Natural killer cell (primary cell): ENCODE results near the gene STRN. TPM values are rescaled to one million over a fixed set of nuclear protein-coding genes. Genes with fewer than 3 reads are reported as not detected.
"Not testable (repeated sequence)": the region's sequence is repeated elsewhere in the genome, so short reads cannot be mapped to it uniquely, and the experiment has no call there.

Source experiments
- ATAC-seq, 3 donors: fragments of 150-1000 bp in 2 of 3; fragments of 200-7000 bp in 1 of 3; cut with Tn5 transposase; 1 replicate in 1 of 3; 2 replicates in 2 of 3; pipeline ENCODE4 v1.10.0; 2021; ENCODE audit warnings: mild to moderate bottlenecking in 2 of 3, moderate library complexity in 2 of 3
- DNase-seq, 2 donors: peaks; one replicate each; pipeline versions ENCODE4 v3.0.0 to v3.0.0-alpha.2; 2013 to 2021; ENCODE audit warnings: mixed read lengths in 1 of 2
- H3K27ac ChIP-seq: one replicate; pipeline ENCODE4 v1.5.1; 2013; ENCODE audit warnings: mild to moderate bottlenecking, low read length
- H3K27me3 ChIP-seq: one replicate; pipeline ENCODE4 v1.6.1; 2013; ENCODE audit warnings: low read length; ENCODE audit not compliant: control insufficient read depth, insufficient read depth
- H3K36me3 ChIP-seq: one replicate; pipeline ENCODE4 v1.6.1; 2013; ENCODE audit warnings: low read length; ENCODE audit not compliant: control insufficient read depth, insufficient read depth
- H3K4me1 ChIP-seq: one replicate; pipeline ENCODE4 v1.6.1; 2013; ENCODE audit warnings: low read length; ENCODE audit not compliant: control insufficient read depth, insufficient read depth
- H3K4me3 ChIP-seq: one replicate; pipeline ENCODE4 v1.5.1; 2013; ENCODE audit warnings: low read length
- H3K9me3 ChIP-seq: one replicate; pipeline ENCODE4 v1.6.1; 2013; ENCODE audit warnings: low read length; ENCODE audit not compliant: control insufficient read depth, insufficient read depth
- H3K27ac Mint-ChIP-seq, 2 donors: one replicate each; pipeline ENCODE4 v1.8.0; 2022; ENCODE audit warnings: mild to moderate bottlenecking in 2 of 2, mixed read lengths in 2 of 2, moderate library complexity in 1 of 2
- H3K27me3 Mint-ChIP-seq, 2 donors: one replicate each; pipeline ENCODE4 v1.8.0; 2022; ENCODE audit warnings: low read depth in 2 of 2, mixed read lengths in 2 of 2
- H3K36me3 Mint-ChIP-seq: one replicate; pipeline ENCODE4 v1.8.0; 2022; ENCODE audit warnings: mixed read lengths
- H3K4me1 Mint-ChIP-seq, 2 donors: one replicate each; pipeline ENCODE4 v1.8.0; 2022; ENCODE audit warnings: mixed read lengths in 2 of 2
- H3K4me3 Mint-ChIP-seq: one replicate; pipeline ENCODE4 v1.8.0; 2022; ENCODE audit warnings: mild to moderate bottlenecking, moderate library complexity, mixed read lengths
- H3K9me3 Mint-ChIP-seq, 2 donors: one replicate each; pipeline ENCODE4 v1.8.0; 2022; ENCODE audit warnings: mixed read lengths in 2 of 2
- CTCF ChIP-seq: fragments of 200-600 bp; IDR thresholded peaks from one replicate; pipeline ENCODE4 v1.8.0; 2022; ENCODE audit warnings: antibody characterized with exemption
- WGBS: methylation state at CpG from one replicate; pipeline ENCODE4 v1.1.7; 2013; ENCODE audit warnings: missing lambda C conversion rate; ENCODE audit not compliant: insufficient coverage; 5-methylcytosine and 5-hydroxymethylcytosine counted together
- intact Hi-C: fragments of 100-400 bp; cut with micrococcal nuclease; formaldehyde crosslinking; loops from one replicate; pipeline ENCODE4 v1.14.2; 2022
- total RNA-seq, 4 donors: library from RNA; stranded (reverse); fragments of 120-200 nt in 1 of 4; gene quantifications; one replicate each; pipeline versions ENCODE4 v1.2.3 to v1.2.4, GENCODE V29; 2013 to 2022

Gene STRN
- total RNA-seq, 3 donors from 2014 or later (not counting 1 experiment from before 2014, with no cell fraction given), result 43.1 to 49.9 (median 43.4) TPM

GRCh38 chr2:36831185-36831584 lies 135.2 kb downstream of the STRN start:
- Mint-ChIP-seq H3K4me3 (no peak overlapping the region), H3K27me3 (no peaks in the 10 kb centered on the region), H3K27ac (no peak overlapping the region), H3K4me1 (peaks cover 11 to 14% of the 10 kb centered on the region in 2 donors), H3K9me3 (no peaks in the 10 kb centered on the region), H3K36me3 (no peaks in the 10 kb centered on the region)
- TF ChIP-seq CTCF, result no peak
- Histone ChIP-seq H3K27ac (no peak overlapping the region), H3K4me1 (peaks cover 3% of the 10 kb centered on the region), H3K4me3 (no peak overlapping the region), H3K9me3 (no peaks in the 10 kb centered on the region), H3K27me3 (no peaks in the 10 kb centered on the region), H3K36me3 (no peaks in the 10 kb centered on the region)
- WGBS, result 94% methylated on average over 1 of the region's 1 CpG
- intact Hi-C loops, result loop anchor here (10.0 kb wide), 1 partner anchor 46 kb away; no protein-coding TSS in a partner anchor
- ATAC-seq (no peak), DNase-seq (no peak)

- not testable (repeated sequence) for H3K4me3 Mint-ChIP-seq, H3K4me1 Mint-ChIP-seq
These were observed 141.7 kb downstream of the STRN start for GRCh38 chr2:36824683-36825082.

GRCh38 chr2:36824273-36824672 lies 142.1 kb downstream of the STRN start:
- intact Hi-C loops, result no loop called here

More at GRCh38 chr2:36824683-36825082, 141.7 kb downstream of the STRN start:
- H3K9me3 ChIP-seq, H3K36me3 ChIP-seq, intact Hi-C loops, H3K4me1 ChIP-seq, DNase-seq, H3K36me3 Mint-ChIP-seq, H3K27ac ChIP-seq, H3K27me3 Mint-ChIP-seq, H3K9me3 Mint-ChIP-seq, ATAC-seq, H3K27me3 ChIP-seq, H3K27ac Mint-ChIP-seq, H3K4me3 ChIP-seq: not testable (repeated sequence)
- WGBS, result 84% methylated on average over 2 of the region's 2 CpGs

GRCh38 chr2:36823862-36824261 lies 142.5 kb downstream of the STRN start:
- Histone ChIP-seq H3K9me3 (no peaks in the 10 kb centered on the region), H3K27me3 (no peaks in the 10 kb centered on the region), H3K4me3 (no peak overlapping the region), H3K4me1 (no peaks in the 10 kb centered on the region), H3K27ac (no peak overlapping the region), H3K36me3 (no peaks in the 10 kb centered on the region)
- Mint-ChIP-seq H3K4me3 (no peak overlapping the region), H3K4me1 (peaks cover 0 to 11% of the 10 kb centered on the region in 2 donors), H3K9me3 (no peaks in the 10 kb centered on the region), H3K27me3 (no peaks in the 10 kb centered on the region), H3K27ac (no peak overlapping the region), H3K36me3 (no peaks in the 10 kb centered on the region)
- DNase-seq, result no peak
- WGBS, result 95% methylated on average over 10 of the region's 10 CpGs
- no peak for TF ChIP-seq CTCF
- ATAC-seq, result no peak
- intact Hi-C loops, result no loop called here

More at GRCh38 chr2:36824273-36824672, 142.1 kb downstream of the STRN start:
- no peak overlapping the region for H3K27ac Mint-ChIP-seq
- H3K4me1 ChIP-seq, result no peaks in the 10 kb centered on the region
- H3K9me3 ChIP-seq, result no peaks in the 10 kb centered on the region
- no peaks in the 10 kb centered on the region for H3K27me3 Mint-ChIP-seq
- 93% methylated on average over 7 of the region's 7 CpGs for WGBS
- H3K4me3 ChIP-seq, result no peak overlapping the region
- DNase-seq, result no peak
- H3K36me3 ChIP-seq, result no peaks in the 10 kb centered on the region
- no peak overlapping the region for H3K27ac ChIP-seq
- no peaks in the 10 kb centered on the region for H3K36me3 Mint-ChIP-seq
- H3K4me3 Mint-ChIP-seq, result no peak overlapping the region
- ATAC-seq, result no peak
- no peaks in the 10 kb centered on the region for H3K27me3 ChIP-seq
- H3K4me1 Mint-ChIP-seq, result peaks cover 0 to 7% of the 10 kb centered on the region in 2 donors
- TF ChIP-seq CTCF, result no peak
- H3K9me3 Mint-ChIP-seq, result no peaks in the 10 kb centered on the region
